Caco-2 (cell line): ENCODE data around the gene FASLG. TPM values are rescaled to one million over a fixed set of nuclear protein-coding genes. Genes with fewer than 3 reads are reported as not detected.

Source experiments
- BruUV-seq: library from RNA; stranded (reverse); fragments of 400-500 nt; replicated peaks from 2 replicates; lab custom pipeline; 2021; lab: Mats Ljungman, UMichigan
- CTCF ChIA-PET: fragments of 300-600 bp; sonication (Branson Sonifier 250); formaldehyde crosslinking; loops from one replicate; lab custom pipeline; 2022; ENCODE audit warnings: antibody characterized with exemption; lab: Charles Lee
- POLR2A ChIA-PET: fragments of 300-600 bp; sonication (Branson Sonifier 250); formaldehyde crosslinking; loops from one replicate; lab custom pipeline; 2022; ENCODE audit warnings: antibody characterized with exemption; lab: Charles Lee
- DNase-seq, 2 experiments: peaks; one replicate each; pipeline versions ENCODE4 v3.0.0 to v3.0.0-alpha.2; 2020 to 2022
- H3K27me3 ChIP-seq: replicated peaks from 2 replicates; pipeline ENCODE4 v1.6.0; 2011; ENCODE audit warnings: low read length; ENCODE audit not compliant: control insufficient read depth, insufficient read depth
- H3K36me3 ChIP-seq: 2 replicates; pipeline ENCODE4 v1.5.1; 2011; ENCODE audit warnings: low read length; ENCODE audit not compliant: control insufficient read depth, insufficient read depth
- H3K4me1 ChIP-seq: fragments of 250-450 bp; sonication (Bioruptor Pico); 2 replicates; pipeline ENCODE4 v1.5.1; 2020; ENCODE audit warnings: mild to moderate bottlenecking
- H3K4me3 ChIP-seq: 2 replicates; pipeline ENCODE4 v1.5.1; 2011; ENCODE audit warnings: low read depth, mild to moderate bottlenecking, control low read depth, low read length
- H3K9me3 ChIP-seq: fragments of 250-450 bp; sonication (Bioruptor Pico); 2 replicates; pipeline ENCODE4 v1.5.1; 2020; ENCODE audit warnings: mild to moderate bottlenecking, moderate library complexity
- H3K27ac Mint-ChIP-seq: one replicate; pipeline ENCODE4 v1.8.0; 2022; ENCODE audit warnings: mixed read lengths; ENCODE audit not compliant: unreplicated experiment
- H3K27me3 Mint-ChIP-seq: one replicate; pipeline ENCODE4 v1.8.0; 2022; ENCODE audit warnings: mixed read lengths; ENCODE audit not compliant: insufficient read depth, unreplicated experiment
- H3K36me3 Mint-ChIP-seq: one replicate; pipeline ENCODE4 v1.8.0; 2022; ENCODE audit warnings: mild to moderate bottlenecking, mixed read lengths; ENCODE audit not compliant: insufficient read depth, unreplicated experiment
- H3K4me1 Mint-ChIP-seq: one replicate; pipeline ENCODE4 v1.8.0; 2022; ENCODE audit warnings: low read depth, mixed read lengths; ENCODE audit not compliant: unreplicated experiment
- H3K4me3 Mint-ChIP-seq: one replicate; pipeline ENCODE4 v1.8.0; 2022; ENCODE audit warnings: mild to moderate bottlenecking, moderate library complexity, mixed read lengths; ENCODE audit not compliant: unreplicated experiment
- H3K9me3 Mint-ChIP-seq: one replicate; pipeline ENCODE4 v1.8.0; 2022; ENCODE audit warnings: mixed read lengths; ENCODE audit not compliant: unreplicated experiment
- CTCF ChIP-seq, 2 experiments: fragments of 200-600 bp in 1 of 2; IDR thresholded peaks; 1 replicate in 1 of 2; 2 replicates in 1 of 2; pipeline versions ENCODE4 v1.5.1 to v1.8.0; 2011 to 2022; ENCODE audit warnings: antibody characterized with exemption in 1 of 2, control low read depth in 1 of 2, inconsistent platforms in 1 of 2, low read depth in 1 of 2, low read length in 1 of 2, mild to moderate bottlenecking in 1 of 2, moderate library complexity in 1 of 2; ENCODE audit not compliant: insufficient read depth in 1 of 2, severe bottlenecking in 1 of 2, unreplicated experiment in 1 of 2
- intact Hi-C: fragments of 100-400 bp; cut with micrococcal nuclease; formaldehyde crosslinking; loops from one replicate; pipeline ENCODE4 v1.10.0; 2022; ENCODE audit not compliant: unreplicated experiment
- total RNA-seq: library from RNA; stranded (reverse); gene quantifications from 2 replicates; pipeline ENCODE4 v1.2.3, GENCODE V29; 2022

The FASLG gene
- total RNA-seq, 1 experiment from 2014 or later: not detected

- no peaks in the 10 kb centered on the region for H3K9me3 ChIP-seq
- no peaks in the 10 kb centered on the region for H3K27me3 ChIP-seq
- H3K4me1 ChIP-seq: no peaks in the 10 kb centered on the region
- BruUV-seq: no TSS peak
- H3K27ac Mint-ChIP-seq: no peak overlapping the region
- H3K27me3 Mint-ChIP-seq: no peaks in the 10 kb centered on the region
- no peak overlapping the region for H3K4me3 ChIP-seq
- DNase-seq: no peak
- H3K36me3 ChIP-seq: no peaks in the 10 kb centered on the region
- no peaks in the 10 kb centered on the region for H3K4me1 Mint-ChIP-seq
- TF ChIP-seq CTCF (IDR thresholded peaks at IDR 0.05; ENCODE audit: insufficient read depth in 1 of 2, low read depth in 1 of 2, low read length in 1 of 2, severe bottlenecking in 1 of 2, unreplicated experiment in 1 of 2): no peak
- POLR2A ChIA-PET: interaction anchor here (0.5 kb wide), 1 partner anchor 33 kb away, joined by 6 read pairs; no protein-coding TSS in a partner anchor
- intact Hi-C loops: no loop called here
- H3K9me3 Mint-ChIP-seq: no peaks in the 10 kb centered on the region
- H3K36me3 Mint-ChIP-seq: no peaks in the 10 kb centered on the region
- H3K4me3 Mint-ChIP-seq: no peak overlapping the region
- CTCF ChIA-PET: no interaction called here
Observed at GRCh38 chr1:172662464-172663109, 3.7 kb downstream of the FASLG start.

- no peaks in the 10 kb centered on the region for H3K36me3 ChIP-seq
- no peak for DNase-seq
- Mint-ChIP-seq H3K27ac (no peak overlapping the region), H3K27me3 (no peaks in the 10 kb centered on the region), H3K4me3 (no peak overlapping the region), H3K9me3 (peaks cover 8% of the 10 kb centered on the region), H3K36me3 (no peaks in the 10 kb centered on the region), H3K4me1 (no peaks in the 10 kb centered on the region)
- H3K4me3 ChIP-seq: no peak overlapping the region
- no peaks in the 10 kb centered on the region for H3K27me3 ChIP-seq
- TF ChIP-seq CTCF (IDR thresholded peaks at IDR 0.05; ENCODE audit: insufficient read depth in 1 of 2, low read depth in 1 of 2, low read length in 1 of 2, severe bottlenecking in 1 of 2, unreplicated experiment in 1 of 2): no peak
- no TSS peak for BruUV-seq
- intact Hi-C loops: no loop called here
- no peaks in the 10 kb centered on the region for H3K9me3 ChIP-seq
- ChIA-PET CTCF (no interaction called here), POLR2A (no interaction called here)
- H3K4me1 ChIP-seq: no peaks in the 10 kb centered on the region
Observed at GRCh38 chr1:172663732-172664131, 4.8 kb downstream of the FASLG start.

GRCh38 chr1:172668097-172668496, 9.2 kb downstream of the FASLG start:
- H3K27ac Mint-ChIP-seq: no peak overlapping the region
- no peaks in the 10 kb centered on the region for H3K36me3 ChIP-seq
- no peak overlapping the region for H3K4me3 ChIP-seq
- peaks cover 7% of the 10 kb centered on the region for H3K4me1 Mint-ChIP-seq
- no peak for TF ChIP-seq CTCF (IDR thresholded peaks at IDR 0.05; ENCODE audit: insufficient read depth in 1 of 2, low read depth in 1 of 2, low read length in 1 of 2, severe bottlenecking in 1 of 2, unreplicated experiment in 1 of 2)
- POLR2A ChIA-PET: no interaction called here
- no peak overlapping the region for H3K4me3 Mint-ChIP-seq
- no peak for DNase-seq
- H3K27me3 ChIP-seq: no peaks in the 10 kb centered on the region
- peaks cover 14% of the 10 kb centered on the region; the same call in 1 of the 2 replicates for H3K4me1 ChIP-seq
- H3K36me3 Mint-ChIP-seq: no peaks in the 10 kb centered on the region
- CTCF ChIA-PET: no interaction called here
- H3K27me3 Mint-ChIP-seq: no peaks in the 10 kb centered on the region
- peaks cover 15% of the 10 kb centered on the region for H3K9me3 Mint-ChIP-seq
- BruUV-seq: no TSS peak
- intact Hi-C loops: no loop called here
- no peaks in the 10 kb centered on the region for H3K9me3 ChIP-seq
